ENCODE results near the gene MSANTD1. TPM values are rescaled to one million over a fixed set of nuclear protein-coding genes. Genes with fewer than 3 reads are reported as not detected.

MSANTD1 gene
- total and polyA plus RNA-seq, 2 donors (not counting 1 experiment from before 2014, with no cell fraction given), result 0.78 to 5.5 TPM

- no peak for TF ChIP-seq EZH2 (IDR thresholded peaks at IDR 0.05; ENCODE audit: borderline replicate concordance, insufficient read depth, low read depth, low read length, poor library complexity, severe bottlenecking)
- no peak for TF ChIP-seq CTCF (IDR thresholded peaks at IDR 0.05)
- H3K4me1 Mint-ChIP-seq, result peaks cover 46% of the 10 kb centered on the region
- H3K9ac ChIP-seq (ENCODE audit: low read length), result peak overlapping the region; percentile 42
- H3K79me2 ChIP-seq (ENCODE audit: control insufficient read depth, insufficient read depth, low read length), result peaks cover 10% of the 10 kb centered on the region
- H3K27me3 Mint-ChIP-seq, result no peaks in the 10 kb centered on the region
- H3K27ac ChIP-seq (ENCODE audit: low read length in 2 of 2), result peak overlapping the region; percentile 55 to 65
- peak overlapping the region; percentile 66 for H3K4me3 Mint-ChIP-seq
- DNase-seq (peak; percentile 37), ATAC-seq (ENCODE audit: low read depth) (peak; percentile 9)
- H3K9me3 ChIP-seq (ENCODE audit: control extremely low read depth in 1 of 3, control insufficient read depth in 2 of 3, insufficient read depth in 1 of 3, low read length in 2 of 3), result peaks cover 0 to 4% (median 0%) of the 10 kb centered on the region in 3 donors
- peaks cover 27 to 39% of the 10 kb centered on the region in 2 donors for H3K4me1 ChIP-seq (ENCODE audit: control insufficient read depth in 2 of 2, insufficient read depth in 2 of 2, low read length in 2 of 2)
- peak overlapping the region; percentile 73 for H3K4me2 ChIP-seq (replicated peaks; ENCODE audit: low read depth, low read length, poor library complexity, severe bottlenecking)
- peak overlapping the region; percentile 58 for H2AFZ ChIP-seq (ENCODE audit: insufficient read depth, low read depth, low read length, poor library complexity, severe bottlenecking)
- no peaks in the 10 kb centered on the region for H3K27me3 ChIP-seq (replicated peaks in 1 of 4; ENCODE audit: control extremely low read depth in 1 of 4, control insufficient read depth in 3 of 4, insufficient read depth in 4 of 4, low read length in 3 of 4)
- intact Hi-C loops (cut with micrococcal nuclease), result loop anchor here (5.0 kb wide), 1 partner anchor 179 kb away; no protein-coding TSS in a partner anchor
- WGBS (ENCODE audit: insufficient coverage), result 2% methylated on average over 16 of the region's 16 CpGs
- peak overlapping the region in 2 of 5 experiments; percentile 11 to 33 for H3K4me3 ChIP-seq (ENCODE audit: control extremely low read depth in 1 of 5, extremely low read depth in 1 of 5, insufficient read depth in 1 of 5, low read depth in 2 of 5, low read length in 4 of 5)
- no peaks in the 10 kb centered on the region for H4K20me1 ChIP-seq (ENCODE audit: control insufficient read depth, insufficient read depth, low read length, poor library complexity, severe bottlenecking)
- POLR2A ChIA-PET, result no interaction called here
- H3K9me3 Mint-ChIP-seq (ENCODE audit: insufficient read depth), result no peaks in the 10 kb centered on the region
- peak overlapping the region; percentile 76 for H3K27ac Mint-ChIP-seq
- CTCF ChIA-PET, result no interaction called here
- no peaks in the 10 kb centered on the region for H3K36me3 ChIP-seq (replicated peaks in 1 of 2; ENCODE audit: control extremely low read depth in 1 of 2, control insufficient read depth in 1 of 2, extremely low read depth in 1 of 2, insufficient read depth in 2 of 2, low read length in 1 of 2)
Measured at GRCh38 chr4:3302786-3303564, 54.0 kb downstream of the MSANTD1 start.

- TF ChIP-seq CTCF (IDR thresholded peaks at IDR 0.05) (no peak), EZH2 (IDR thresholded peaks at IDR 0.05; ENCODE audit: borderline replicate concordance, insufficient read depth, low read depth, low read length, poor library complexity, severe bottlenecking) (no peak)
- no peaks in the 10 kb centered on the region for H3K36me3 ChIP-seq (replicated peaks in 1 of 2; ENCODE audit: control extremely low read depth in 1 of 2, control insufficient read depth in 1 of 2, extremely low read depth in 1 of 2, insufficient read depth in 2 of 2, low read length in 1 of 2)
- no peak for DNase-seq
- no CpG with 5 or more reads among the region's 2 CpGs for WGBS (ENCODE audit: insufficient coverage)
- Mint-ChIP-seq H3K4me3 (peak overlapping the region; percentile 66), H3K4me1 (peaks cover 46% of the 10 kb centered on the region), H3K27me3 (no peaks in the 10 kb centered on the region), H3K9me3 (ENCODE audit: insufficient read depth) (no peaks in the 10 kb centered on the region), H3K27ac (peak overlapping the region; percentile 76)
- peak overlapping the region; percentile 73 for H3K4me2 ChIP-seq (replicated peaks; ENCODE audit: low read depth, low read length, poor library complexity, severe bottlenecking)
- peaks cover 27 to 39% of the 10 kb centered on the region in 2 donors for H3K4me1 ChIP-seq (ENCODE audit: control insufficient read depth in 2 of 2, insufficient read depth in 2 of 2, low read length in 2 of 2)
- H3K9ac ChIP-seq (ENCODE audit: low read length), result no peak overlapping the region
- no peak overlapping the region for H3K27ac ChIP-seq (ENCODE audit: low read length in 2 of 2)
- ChIA-PET CTCF (no interaction called here), POLR2A (no interaction called here)
- H3K79me2 ChIP-seq (ENCODE audit: control insufficient read depth, insufficient read depth, low read length), result peaks cover 10% of the 10 kb centered on the region
- no peaks in the 10 kb centered on the region for H3K27me3 ChIP-seq (replicated peaks in 1 of 4; ENCODE audit: control extremely low read depth in 1 of 4, control insufficient read depth in 3 of 4, insufficient read depth in 4 of 4, low read length in 3 of 4)
- H4K20me1 ChIP-seq (ENCODE audit: control insufficient read depth, insufficient read depth, low read length, poor library complexity, severe bottlenecking), result no peaks in the 10 kb centered on the region
- intact Hi-C loops (cut with micrococcal nuclease), result loop anchor here (5.0 kb wide), 1 partner anchor 179 kb away; no protein-coding TSS in a partner anchor
- H3K4me3 ChIP-seq (ENCODE audit: control extremely low read depth in 1 of 5, extremely low read depth in 1 of 5, insufficient read depth in 1 of 5, low read depth in 2 of 5, low read length in 4 of 5), result no peak overlapping the region
- ATAC-seq (ENCODE audit: low read depth), result no peak
- H3K9me3 ChIP-seq (ENCODE audit: control extremely low read depth in 1 of 3, control insufficient read depth in 2 of 3, insufficient read depth in 1 of 3, low read length in 2 of 3), result peaks cover 0 to 4% (median 0%) of the 10 kb centered on the region in 3 donors
- no peak overlapping the region for H2AFZ ChIP-seq (ENCODE audit: insufficient read depth, low read depth, low read length, poor library complexity, severe bottlenecking)
Measured at GRCh38 chr4:3303565-3303824, 54.5 kb downstream of the MSANTD1 start.

Data from B cell (primary cell).